Spinal cord (tissue), 10 donors: ENCODE data around the gene ARAP2. TPM values are rescaled to one million over a fixed set of nuclear protein-coding genes. Genes with fewer than 3 reads are reported as not detected.

ENCODE experiments used
- DNase-seq, 6 donors: peaks; one replicate each; pipeline versions ENCODE4 v3.0.0 to v3.0.0-alpha.2; 2013 to 2015; ENCODE audit warnings: low spot score in 6 of 6, low read depth in 4 of 6
- H3K27ac ChIP-seq: one replicate; pipeline ENCODE4 v1.5.1; 2013; ENCODE audit warnings: low read depth, low read length, control low read depth
- H3K27me3 ChIP-seq: one replicate; pipeline ENCODE4 v1.6.1; 2013; ENCODE audit warnings: low read length; ENCODE audit not compliant: control insufficient read depth, insufficient read depth
- H3K36me3 ChIP-seq: one replicate; pipeline ENCODE4 v1.6.1; 2013; ENCODE audit warnings: low read length; ENCODE audit not compliant: control insufficient read depth, insufficient read depth
- H3K4me1 ChIP-seq: one replicate; pipeline ENCODE4 v1.6.1; 2013; ENCODE audit warnings: low read length; ENCODE audit not compliant: control insufficient read depth, insufficient read depth
- H3K4me3 ChIP-seq: one replicate; pipeline ENCODE4 v1.5.1; 2013; ENCODE audit warnings: low read depth, low read length, control low read depth
- H3K9me3 ChIP-seq: one replicate; pipeline ENCODE4 v1.6.1; 2013; ENCODE audit warnings: low read length; ENCODE audit not compliant: control insufficient read depth, insufficient read depth
- WGBS: methylation state at CpG from one replicate; pipeline ENCODE4 v1.1.5; 2013; ENCODE audit warnings: missing lambda C conversion rate; ENCODE audit not compliant: insufficient coverage; 5-methylcytosine and 5-hydroxymethylcytosine counted together
- polyA plus RNA-seq, 2 donors: library from polyadenylated mRNA; unstranded; fragments of 120-200 nt; gene quantifications; one replicate each; pipeline ENCODE4 v1.2.1, GENCODE V29; 2013; ENCODE audit not compliant: insufficient read length in 2 of 2
- total RNA-seq, 2 donors: library from RNA; depleted of rRNA in 1 of 2; stranded (reverse); fragments of 120-200 nt in 1 of 2; fragments of >200 nt in 1 of 2; gene quantifications; one replicate each; pipeline versions ENCODE4 v1.2.3 to v1.2.4, GENCODE V29; 2013 to 2014
- donor health status: healthy.

Gene ARAP2
- total and polyA plus RNA-seq, 4 donors = 15.9 to 95.8 (median 25.5) TPM

GRCh38 chr4:36043241-36043640, 201.1 kb downstream of the ARAP2 start:
- Histone ChIP-seq H3K9me3 (no peaks in the 10 kb centered on the region), H3K4me3 (no peak overlapping the region), H3K4me1 (no peaks in the 10 kb centered on the region), H3K27me3 (no peaks in the 10 kb centered on the region), H3K36me3 (no peaks in the 10 kb centered on the region), H3K27ac (no peak overlapping the region)
- WGBS = 100% methylated on average over 2 of the region's 4 CpGs
- DNase-seq = no peak

GRCh38 chr4:36042122-36042970, 202.0 kb downstream of the ARAP2 start:
- H3K4me1 ChIP-seq = no peaks in the 10 kb centered on the region
- no peak overlapping the region for H3K27ac ChIP-seq
- H3K27me3 ChIP-seq = no peaks in the 10 kb centered on the region
- H3K36me3 ChIP-seq = no peaks in the 10 kb centered on the region
- no peaks in the 10 kb centered on the region for H3K9me3 ChIP-seq
- no peak for DNase-seq
- H3K4me3 ChIP-seq = no peak overlapping the region
- 93% methylated on average over 2 of the region's 7 CpGs for WGBS

- DNase-seq = no peak
- no peak overlapping the region for H3K27ac ChIP-seq
- H3K36me3 ChIP-seq = no peaks in the 10 kb centered on the region
- no peaks in the 10 kb centered on the region for H3K4me1 ChIP-seq
- H3K9me3 ChIP-seq = no peaks in the 10 kb centered on the region
- H3K27me3 ChIP-seq = no peaks in the 10 kb centered on the region
- no CpG with 5 or more reads among the region's 1 CpG for WGBS
- H3K4me3 ChIP-seq = no peak overlapping the region
Observed at GRCh38 chr4:36041340-36041739, 203.0 kb downstream of the ARAP2 start.

GRCh38 chr4:36039026-36039425, 205.3 kb downstream of the ARAP2 start:
- peak in 1 of 6 donors; percentile 9 for DNase-seq
- no peaks in the 10 kb centered on the region for H3K4me1 ChIP-seq
- H3K36me3 ChIP-seq = no peaks in the 10 kb centered on the region
- H3K9me3 ChIP-seq = no peaks in the 10 kb centered on the region
- H3K4me3 ChIP-seq = no peak overlapping the region
- WGBS = no CpG with 5 or more reads among the region's 2 CpGs
- no peaks in the 10 kb centered on the region for H3K27me3 ChIP-seq
- no peak overlapping the region for H3K27ac ChIP-seq

- Histone ChIP-seq H3K4me3 (no peak overlapping the region), H3K4me1 (no peaks in the 10 kb centered on the region), H3K9me3 (no peaks in the 10 kb centered on the region), H3K27ac (no peak overlapping the region), H3K36me3 (no peaks in the 10 kb centered on the region), H3K27me3 (no peaks in the 10 kb centered on the region)
- peak in 2 of 6 donors; percentile 9 to 62 for DNase-seq
- no CpG with 5 or more reads among the region's 1 CpG for WGBS
Observed at GRCh38 chr4:36038491-36038890, 205.8 kb downstream of the ARAP2 start.

GRCh38 chr4:36037127-36037526, 207.2 kb downstream of the ARAP2 start:
- Histone ChIP-seq H3K27me3 (no peaks in the 10 kb centered on the region), H3K27ac (no peak overlapping the region), H3K4me1 (no peaks in the 10 kb centered on the region), H3K4me3 (no peak overlapping the region), H3K9me3 (no peaks in the 10 kb centered on the region), H3K36me3 (no peaks in the 10 kb centered on the region)
- no peak for DNase-seq

- Histone ChIP-seq H3K27ac (no peak overlapping the region), H3K9me3 (no peaks in the 10 kb centered on the region), H3K4me1 (no peaks in the 10 kb centered on the region), H3K27me3 (no peaks in the 10 kb centered on the region), H3K4me3 (no peak overlapping the region), H3K36me3 (no peaks in the 10 kb centered on the region)
- peak in 1 of 6 donors; percentile 19 for DNase-seq
Observed at GRCh38 chr4:36029951-36030350, 214.4 kb downstream of the ARAP2 start.

GRCh38 chr4:36027203-36027602, 217.1 kb downstream of the ARAP2 start:
- H3K27ac ChIP-seq = no peak overlapping the region
- H3K4me3 ChIP-seq = no peak overlapping the region
- no peaks in the 10 kb centered on the region for H3K9me3 ChIP-seq
- 43% methylated on average over 4 of the region's 5 CpGs for WGBS
- H3K36me3 ChIP-seq = no peaks in the 10 kb centered on the region
- no peak for DNase-seq
- H3K27me3 ChIP-seq = no peaks in the 10 kb centered on the region
- H3K4me1 ChIP-seq = no peaks in the 10 kb centered on the region

GRCh38 chr4:36026348-36026880, 217.9 kb downstream of the ARAP2 start:
- Histone ChIP-seq H3K9me3 (no peaks in the 10 kb centered on the region), H3K36me3 (no peaks in the 10 kb centered on the region), H3K27ac (no peak overlapping the region), H3K4me1 (no peaks in the 10 kb centered on the region), H3K27me3 (no peaks in the 10 kb centered on the region), H3K4me3 (no peak overlapping the region)
- DNase-seq = peak in 2 of 6 donors; percentile 26 to 81
- WGBS = 45% methylated on average over 5 of the region's 6 CpGs
